ENCODE data around the gene FAM227B.
"Not testable (repeated sequence)": the region's sequence is repeated elsewhere in the genome, so short reads cannot be mapped to it uniquely, and the experiment has no call there.

The FAM227B gene

DNA sequence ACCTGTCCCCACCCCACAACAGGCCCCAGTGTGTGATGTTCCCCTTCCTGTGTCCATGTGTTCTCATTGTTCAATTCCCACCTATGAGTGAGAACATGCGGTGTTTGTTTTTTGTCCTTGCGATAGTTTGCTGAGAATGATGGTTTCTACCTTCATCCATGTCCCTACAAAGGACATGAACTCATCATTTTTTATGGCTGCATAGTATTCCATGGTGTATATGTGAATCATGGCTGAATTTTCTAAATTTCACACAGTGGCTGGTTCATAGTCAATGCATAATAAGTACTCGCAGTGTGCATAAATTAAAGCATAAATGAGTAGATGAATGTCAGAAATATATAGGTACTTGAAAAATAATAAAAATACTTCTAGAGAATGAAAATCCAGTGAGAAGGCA lies 8.4 kb downstream of the FAM227B start:
- not testable (repeated sequence) for DNase-seq (ENCODE audit: low read depth in 3 of 3)

- DNase-seq (ENCODE audit: low read depth in 3 of 3), result no peak
Observed at GRCh38 chr15:49610157-49610918, 10.3 kb downstream of the FAM227B start.

DNA sequence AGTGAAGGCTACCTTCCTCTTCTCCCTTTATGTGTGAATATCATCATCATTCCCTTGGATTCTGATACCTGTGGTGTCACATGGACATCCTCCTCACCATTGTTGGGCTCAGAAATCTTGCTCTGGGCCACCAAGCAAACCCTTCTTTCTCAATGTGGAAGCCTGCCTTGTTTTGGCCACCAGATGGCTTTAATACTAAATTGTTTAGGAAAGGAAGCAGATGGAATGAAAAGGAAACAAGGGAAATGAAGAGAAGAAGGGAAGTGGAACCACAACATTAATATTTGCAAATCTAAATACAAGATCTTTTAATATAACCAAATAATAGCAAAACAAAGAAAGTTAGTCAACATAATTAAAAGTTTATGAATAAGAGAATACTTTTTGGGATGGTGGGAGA lies 14.0 kb downstream of the FAM227B start:
- DNase-seq (ENCODE audit: low read depth in 3 of 3), result no peak

DNA sequence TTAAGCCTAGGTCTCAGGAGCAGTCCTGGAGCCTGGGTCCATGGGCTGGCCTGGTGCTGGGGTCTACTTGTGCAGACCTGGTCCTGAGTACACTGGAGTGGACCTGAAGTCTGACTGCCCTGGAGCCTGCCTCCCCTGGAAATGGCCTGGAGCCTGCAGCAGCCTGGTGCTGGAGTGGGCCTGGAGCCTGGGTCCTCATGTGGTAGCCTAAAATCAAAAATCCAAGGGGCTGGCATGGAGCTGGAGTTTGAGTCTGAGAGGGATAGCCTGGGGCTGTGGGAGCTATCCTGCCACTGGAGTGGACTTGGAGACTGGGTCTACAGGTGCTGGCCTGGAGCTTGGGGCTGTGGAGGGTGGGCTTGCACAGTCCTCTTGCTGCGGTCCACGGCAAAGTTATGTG lies 15.0 kb downstream of the FAM227B start:
- no peak for DNase-seq (ENCODE audit: low read depth in 3 of 3)

DNA sequence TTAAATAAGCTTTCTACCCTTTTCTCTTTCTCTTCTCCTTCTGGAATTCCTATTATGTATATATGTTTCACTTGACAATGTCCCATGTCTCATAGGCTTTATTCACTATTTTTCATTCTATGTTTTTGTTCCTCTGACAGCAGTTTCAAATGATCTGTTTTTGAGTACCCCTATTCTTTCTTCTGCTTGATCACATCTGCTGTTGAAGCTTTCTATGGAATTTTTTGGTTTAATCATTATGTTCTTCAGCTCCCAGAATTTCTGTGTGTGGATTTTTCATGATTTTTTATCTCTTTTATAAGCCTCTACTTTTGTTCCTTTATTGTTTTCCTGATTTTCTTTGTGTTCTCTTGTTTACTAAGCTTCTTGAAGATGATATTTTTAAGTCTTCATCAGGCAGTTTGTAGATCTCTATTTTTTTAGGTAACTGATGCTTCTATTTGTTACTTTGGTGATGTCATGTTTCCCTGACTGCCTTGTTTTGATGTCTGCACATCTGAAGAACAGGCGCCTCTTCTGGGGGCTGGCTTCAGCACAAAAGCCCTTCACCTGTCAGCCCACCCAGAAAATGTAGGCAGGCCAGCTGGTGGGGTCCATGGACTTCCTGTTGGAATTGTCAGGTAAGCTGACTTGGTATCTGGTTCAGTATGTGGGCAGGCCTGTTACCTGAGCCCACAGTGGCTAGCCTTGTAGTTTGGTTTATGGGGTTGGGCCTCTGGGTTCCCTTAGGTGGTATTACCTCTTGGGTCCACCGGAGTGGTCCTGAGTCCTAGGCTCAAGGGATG lies 15.8 kb downstream of the FAM227B start:
- DNase-seq (ENCODE audit: low read depth in 3 of 3), result no peak

- DNase-seq (ENCODE audit: low read depth in 3 of 3), result not testable (repeated sequence)
Observed at GRCh38 chr15:49592829-49593316, 27.7 kb downstream of the FAM227B start.

GRCh38 chr15:49589030-49589429 lies 31.6 kb downstream of the FAM227B start:
- DNase-seq (ENCODE audit: low read depth in 3 of 3), result no peak

GRCh38 chr15:49573421-49573820 lies 47.2 kb downstream of the FAM227B start:
- no peak for DNase-seq (ENCODE audit: low read depth in 3 of 3)

- no peak for DNase-seq (ENCODE audit: low read depth in 3 of 3)
Observed at GRCh38 chr15:49570672-49571071, 49.9 kb downstream of the FAM227B start.

DNA sequence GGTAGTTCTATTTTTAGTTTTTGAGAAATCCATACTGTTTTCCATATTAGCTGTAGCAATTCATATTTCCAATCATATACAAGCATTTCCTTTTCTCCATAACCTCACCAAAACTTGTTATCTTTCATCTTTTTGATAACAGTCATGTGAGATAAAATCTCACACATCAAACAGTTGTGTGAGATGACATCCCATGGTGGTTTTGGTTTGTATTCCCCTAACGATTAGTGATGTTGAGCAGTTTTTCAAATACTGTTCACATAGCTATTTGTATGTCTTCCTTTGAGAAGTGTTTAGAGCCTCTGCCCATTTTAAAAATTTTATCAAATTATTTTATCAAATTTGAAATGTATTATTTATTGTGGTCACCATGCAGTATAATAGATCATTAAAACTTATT lies 50.4 kb downstream of the FAM227B start:
- DNase-seq (ENCODE audit: low read depth in 3 of 3), result no peak

GRCh38 chr15:49560045-49560444 lies 60.6 kb downstream of the FAM227B start:
- no peak for DNase-seq (ENCODE audit: low read depth in 3 of 3)

GRCh38 chr15:49558929-49559328 lies 61.7 kb downstream of the FAM227B start:
- no peak for DNase-seq (ENCODE audit: low read depth in 3 of 3)

DNA sequence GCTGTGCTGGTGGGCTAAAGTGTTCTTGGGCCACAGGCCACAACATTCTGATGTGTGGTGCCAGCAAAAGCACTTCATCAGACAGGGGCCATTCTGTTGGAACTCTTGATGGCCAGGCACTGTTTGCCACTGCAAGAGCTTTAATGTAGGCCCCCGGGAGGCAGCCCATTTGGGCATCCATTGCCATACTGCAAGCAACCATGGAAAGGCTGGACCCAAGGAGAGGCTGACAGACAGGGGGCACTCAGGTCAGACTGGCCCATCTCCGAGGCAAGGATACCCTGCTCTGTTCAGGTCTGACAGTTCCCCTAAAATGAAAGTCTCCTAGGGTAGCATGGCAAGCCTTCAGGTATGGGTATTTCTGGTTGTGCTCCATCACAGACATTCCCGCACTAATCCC lies 64.2 kb downstream of the FAM227B start:
- DNase-seq (ENCODE audit: low read depth in 3 of 3), result no peak

GRCh38 chr15:49550342-49550741 lies 70.3 kb downstream of the FAM227B start:
- DNase-seq (ENCODE audit: low read depth in 3 of 3), result not testable (repeated sequence)

- no peak for DNase-seq (ENCODE audit: low read depth in 3 of 3)
Observed at GRCh38 chr15:49538520-49538919, 82.1 kb downstream of the FAM227B start.

DNA sequence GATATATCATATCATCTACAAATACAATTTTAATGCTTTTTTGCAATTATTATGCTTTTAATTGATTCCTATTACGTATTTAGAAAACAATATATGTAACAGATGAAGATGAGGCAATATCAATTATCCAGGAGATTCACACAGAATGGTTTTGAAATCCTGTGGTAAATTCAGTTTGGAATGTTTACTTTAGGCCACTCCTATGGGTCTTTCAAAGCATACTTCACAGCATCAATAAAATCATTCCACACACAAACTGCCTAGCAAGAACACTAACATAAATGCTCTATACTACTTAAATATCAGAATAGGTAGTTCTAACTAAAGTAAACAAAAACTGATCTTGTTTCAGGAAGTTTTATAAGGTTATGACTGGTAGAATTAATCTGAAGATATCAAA lies 90.5 kb downstream of the FAM227B start:
- no peak for DNase-seq (ENCODE audit: low read depth in 3 of 3)

DNA sequence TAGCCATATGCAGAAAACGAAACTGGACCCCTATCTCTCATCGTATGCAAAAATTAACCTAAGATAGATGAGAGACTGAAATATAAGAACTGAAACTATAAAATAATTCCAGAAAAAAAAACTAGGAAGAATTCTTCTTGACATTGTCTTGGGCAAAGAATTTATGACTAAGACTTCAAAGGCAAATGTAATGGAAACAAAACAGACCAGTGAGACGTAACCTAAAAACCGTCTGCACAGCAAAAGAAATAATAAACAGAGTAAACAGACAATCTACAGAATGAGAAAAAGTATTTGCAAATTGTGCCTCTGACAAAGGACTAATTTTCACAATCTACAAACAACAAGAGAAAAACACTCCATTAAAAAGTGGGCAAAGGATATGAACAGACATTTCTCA lies 92.3 kb downstream of the FAM227B start:
- no peak for DNase-seq (ENCODE audit: low read depth in 3 of 3)

- DNase-seq (ENCODE audit: low read depth in 3 of 3), result no peak
Observed at GRCh38 chr15:49521802-49522201, 98.8 kb downstream of the FAM227B start.

GRCh38 chr15:49512739-49513138 lies 107.9 kb downstream of the FAM227B start:
- DNase-seq (ENCODE audit: low read depth in 3 of 3), result not testable (repeated sequence)

DNA sequence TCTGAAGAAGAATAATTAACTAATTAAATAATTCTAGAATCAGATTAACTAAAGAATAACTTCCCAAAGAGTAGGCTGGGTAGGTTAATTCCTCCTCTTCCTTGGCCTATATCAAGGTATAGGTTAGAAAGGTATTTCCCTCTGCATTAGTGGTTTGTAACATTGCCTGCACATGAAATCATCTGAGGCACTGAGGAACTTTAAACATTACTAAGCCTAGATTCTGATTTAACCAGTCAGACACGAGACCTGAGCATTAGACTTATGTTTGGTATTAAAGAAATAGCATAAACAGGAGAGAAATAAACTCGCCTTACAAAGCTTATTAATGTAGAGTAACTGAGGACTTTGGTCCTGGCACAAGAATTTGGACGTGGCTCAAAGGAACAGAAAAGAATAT lies 113.4 kb downstream of the FAM227B start:
- no peak for DNase-seq (ENCODE audit: low read depth in 3 of 3)

DNA sequence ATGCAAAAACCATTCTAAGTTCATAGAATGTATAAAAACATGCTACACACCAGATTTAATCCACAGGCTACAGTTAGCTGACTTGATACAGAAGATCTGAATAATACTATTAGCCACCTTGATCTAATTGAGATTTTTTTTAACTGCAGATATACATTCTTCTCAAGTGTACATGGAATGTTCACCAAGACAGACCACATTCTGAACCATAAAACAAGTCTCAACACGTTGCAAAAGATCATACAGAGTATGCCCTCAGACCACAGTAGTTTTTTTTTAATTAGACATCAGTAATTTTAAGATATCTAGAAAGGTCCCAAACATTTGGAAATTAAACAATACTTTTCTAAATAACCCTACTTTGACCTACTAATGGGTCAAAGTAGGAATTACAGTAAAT lies 114.3 kb downstream of the FAM227B start:
- no peak for DNase-seq (ENCODE audit: low read depth in 3 of 3)

DNA sequence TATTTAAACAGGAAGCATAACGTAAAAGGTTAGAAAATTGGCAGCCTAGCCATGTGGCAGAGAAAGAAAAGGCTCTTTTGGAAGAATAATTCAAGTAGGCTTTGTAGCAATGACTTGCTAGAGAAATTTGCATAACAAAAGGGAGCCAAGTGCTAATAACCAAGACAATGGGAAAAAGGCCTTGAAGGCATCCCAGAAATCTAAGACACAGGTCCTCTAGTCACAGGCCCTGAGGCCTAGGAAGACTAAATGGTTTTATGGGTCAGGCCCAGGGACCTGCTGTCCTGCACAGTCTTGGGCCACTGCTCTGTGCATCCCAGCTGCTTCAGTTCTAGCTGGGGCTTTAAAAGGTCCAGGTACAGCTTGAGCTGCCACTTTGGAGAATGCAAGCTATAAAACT lies 119.0 kb downstream of the FAM227B start:
- DNase-seq (ENCODE audit: low read depth in 3 of 3), result no peak

Measured in stimulated activated CD4-positive, alpha-beta T cell treated with anti-CD3 and anti-CD28 coated beads, TNF-alpha, amount 100 ng/mL, for 48 hours (primary cell).